ENCODE results near the gene DBN1. TPM values are rescaled to one million over a fixed set of nuclear protein-coding genes. Genes with fewer than 3 reads are reported as not detected.

The DBN1 gene
- total RNA-seq (2021; fragmentation: NEBNext Ultra II Directional; extraction: Animal tissue kit (Norgen Biotek cat#: 25700)) (325 and 333 TPM in 2 replicates), polyA plus RNA-seq (2011; rRNA removed) (168 and 250 TPM in 2 replicates), polyA minus RNA-seq (2011; rRNA and poly(A)+ RNA removed) (120 and 154 TPM in 2 replicates)
- polyA plus RNA-seq (2011; cell fraction: cytosol; rRNA removed) = 212 TPM
- 1,074 TPM for polyA plus RNA-seq (2011; cell fraction: nucleus; rRNA removed)
- polyA plus RNA-seq (2012, experiment 1 of 2) = 188 to 314 TPM (median 284 TPM) in 4 replicates
- 241 TPM for polyA plus RNA-seq (2012, experiment 2 of 2)
- 332 TPM for polyA plus RNA-seq (2013, experiment 1 of 2)
- polyA plus RNA-seq (2013, experiment 2 of 2) = 350 TPM
- polyA minus RNA-seq (2011; cell fraction: cytosol; rRNA and poly(A)+ RNA removed) = 133 TPM
- 288 TPM for polyA minus RNA-seq (2011; cell fraction: nucleus; rRNA and poly(A)+ RNA removed)
- long read RNA-seq, experiment 1, partial matches to known transcripts = 192 of 218 reads
- long read RNA-seq, experiment 1, other reads (novel, unspliced or antisense) = 26 of 218 reads
- long read RNA-seq, experiment 2, partial matches to known transcripts = 0 of 4 reads
- long read RNA-seq, experiment 2, other reads (novel, unspliced or antisense) = 1 of 4 reads

DNA sequence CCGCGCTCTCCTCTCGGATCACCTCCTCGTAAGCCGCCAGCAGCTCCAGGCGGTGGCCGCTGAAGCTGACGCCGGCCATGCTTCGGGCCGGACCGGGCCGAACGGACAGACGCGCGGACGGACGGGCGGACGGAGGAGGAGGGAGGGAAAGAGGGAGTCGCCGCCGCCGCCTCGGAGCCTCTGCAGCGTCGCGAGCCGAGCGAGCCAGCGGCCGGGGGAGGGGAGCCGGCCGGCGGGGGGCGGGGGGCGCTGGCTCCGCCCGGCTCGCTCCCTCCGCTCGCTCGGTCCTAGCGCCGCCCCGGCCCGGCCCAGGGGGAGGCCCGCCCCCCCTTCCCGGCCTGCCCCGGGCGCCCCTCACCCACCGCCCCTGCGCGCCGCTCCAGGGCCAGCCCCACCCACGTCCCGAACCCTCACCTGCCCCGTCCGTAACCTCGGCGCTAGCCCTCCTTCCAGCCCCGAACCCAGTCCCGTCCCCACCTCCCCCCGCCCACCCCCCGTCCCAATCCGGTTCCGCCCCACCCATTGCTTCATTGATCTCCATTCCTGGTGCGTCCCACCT is at the start of gene DBN1:
DBN1 (minus strand) TSS at position 192 of the 559 bp plus-strand sequence; CDS start at position 79, 113 bp downstream.
- H3K14ac ChIP-seq (ENCODE audit: insufficient read length) = no peak within 1 kb of the TSS
- peaks cover 3% of the 10 kb centered on the region for H3K23me2 ChIP-seq (ENCODE audit: low read depth, low read length)
- H2BK20ac ChIP-seq (ENCODE audit: low read length) = peak within 1 kb of the TSS; percentile 90
- H3K79me1 ChIP-seq (ENCODE audit: low read depth, low read length) = peaks cover 21% of the 10 kb centered on the region
- POLR2A ChIA-PET (ENCODE audit: partially characterized antibody) = interaction anchor here (3.0 to 67.5 kb wide), 3 partner anchors 4 to 43 kb away, joined by 13 to 3349 read pairs (median 3349); partner anchors contain the start of genes DBN1, DDX41, DOK3 and PDLIM7
- peak within 1 kb of the TSS; percentile 97; the same call in 1 of the 2 replicates for H2BK5ac ChIP-seq (ENCODE audit: low read depth, low read length)
- H3K79me2 ChIP-seq (ENCODE audit: control insufficient read depth in 1 of 2, insufficient read depth in 2 of 2, low read length in 2 of 2) = peaks cover 14 to 42% of the 10 kb centered on the region in 2 experiments
- peak within 1 kb of the TSS; percentile 98 for H3K4ac ChIP-seq (replicated peaks; ENCODE audit: insufficient read length, low read depth, low read length)
- CTCF ChIA-PET (ENCODE audit: partially characterized antibody) = interaction anchor here (1.2 to 10.4 kb wide), 7 partner anchors 14 to 34 kb away, joined by 4 to 162 read pairs (median 35); partner anchors contain the start of gene PDLIM7
- H3K9me3 ChIP-seq (ENCODE audit: insufficient read depth in 2 of 2, low read depth in 1 of 2, low read length in 1 of 2) = no peaks in the 10 kb centered on the region
- no peak within 1 kb of the TSS for H2BK120ac ChIP-seq (replicated peaks; ENCODE audit: low read depth, low read length)
- peaks cover 26 to 27% of the 10 kb centered on the region in 2 experiments for H4K20me1 ChIP-seq (replicated peaks in 1 of 2; ENCODE audit: control insufficient read depth in 1 of 2, insufficient read depth in 2 of 2, low read length in 2 of 2)
- DNase-seq (ENCODE audit: low read depth in 1 of 2, low spot score in 2 of 2) (peak in 1 of 2 experiments; percentile 74), FAIRE-seq (no peak)
- peak within 1 kb of the TSS; percentile 97 for H4K5ac ChIP-seq (ENCODE audit: insufficient read length, low read depth, low read length)
- peak within 1 kb of the TSS; percentile 96 for H4K91ac ChIP-seq (replicated peaks; ENCODE audit: insufficient read length, low read length)
- H3K36me3 ChIP-seq (ENCODE audit: control insufficient read depth in 2 of 4, insufficient read depth in 4 of 4, low read length in 3 of 4) = peaks cover 5 to 26% (median 9%) of the 10 kb centered on the region in 4 experiments; a peak in 6 of 8 replicates
- H3K4me1 ChIP-seq (replicated peaks in 1 of 4; ENCODE audit: control insufficient read depth in 3 of 4, insufficient read depth in 4 of 4, low read length in 3 of 4) = peaks cover 11 to 46% (median 39%) of the 10 kb centered on the region in 4 experiments
- peak within 1 kb of the TSS; percentile 78 to 96 (median 88) for H3K4me3 ChIP-seq (ENCODE audit: extremely low read depth in 1 of 4, insufficient read depth in 2 of 4, low read depth in 3 of 4, low read length in 4 of 4)
- no peak within 1 kb of the TSS for H2AFZ ChIP-seq (ENCODE audit: low read length)
- no peaks in the 10 kb centered on the region for H3K27me3 ChIP-seq (replicated peaks in 1 of 4; ENCODE audit: control insufficient read depth in 3 of 4, extremely low read depth in 1 of 4, insufficient read depth in 3 of 4, low read length in 3 of 4)
- H3K23ac ChIP-seq (ENCODE audit: insufficient read length) = no peak within 1 kb of the TSS
- peak within 1 kb of the TSS; percentile 76 to 78 for H3K4me2 ChIP-seq (ENCODE audit: insufficient read depth in 1 of 2, low read depth in 2 of 2, low read length in 2 of 2)
- H3K27ac ChIP-seq (ENCODE audit: low read depth, low read length) = peak within 1 kb of the TSS; percentile 90
- peak within 1 kb of the TSS; percentile 89 to 100 (median 92) for H3K9ac ChIP-seq (replicated peaks in 1 of 4; ENCODE audit: extremely low read depth in 1 of 4, low read depth in 3 of 4, low read length in 3 of 4)
- H2BK15ac ChIP-seq (ENCODE audit: low read length) = peak within 1 kb of the TSS; percentile 99
- peak within 1 kb of the TSS; percentile 88; the same call in 1 of the 2 replicates for H2AK5ac ChIP-seq (ENCODE audit: low read depth, low read length)
- H3K56ac ChIP-seq (replicated peaks; ENCODE audit: insufficient read length, low read depth, low read length) = peak within 1 kb of the TSS; percentile 95
- peak within 1 kb of the TSS; percentile 98; the same call in 1 of the 2 replicates for H4K8ac ChIP-seq (ENCODE audit: extremely low read depth, insufficient read depth, low read length)
- peak within 1 kb of the TSS; percentile 98 for H3K18ac ChIP-seq (ENCODE audit: extremely low read depth, low read length)
- H2BK12ac ChIP-seq (ENCODE audit: low read depth, low read length) = peak within 1 kb of the TSS; percentile 94; the same call in 1 of the 2 replicates
- TF ChIP-seq BACH1 (IDR thresholded peaks at IDR 0.05; ENCODE audit: low read length) (no peak), BCL11A (IDR thresholded peaks at IDR 0.05; ENCODE audit: low read depth in 2 of 2, low read length in 2 of 2) (no peak), CREB1 (IDR thresholded peaks at IDR 0.05) (no peak), FOSL1 (IDR thresholded peaks at IDR 0.05; ENCODE audit: insufficient read depth, low read depth, low read length) (peak; percentile 87), PHF8 (conservative IDR thresholded peaks at IDR 0.05; ENCODE audit: low read depth, low read length) (peak; percentile 66; the same call in 1 of the 2 replicates), KDM4A (IDR thresholded peaks at IDR 0.05; ENCODE audit: low read depth, low read length, severe bottlenecking) (peak; percentile 2), POLR2AphosphoS5 (IDR thresholded peaks at IDR 0.05; ENCODE audit: low read depth, low read length) (peak; percentile 83; the same call in 1 of the 2 replicates), TAF1 (IDR thresholded peaks at IDR 0.05; ENCODE audit: low read depth, low read length) (peak; percentile 79), TAF7 (optimal IDR thresholded peaks at IDR 0.05; ENCODE audit: borderline replicate concordance, low read depth, low read length) (peak; percentile 85)
- WGBS, 2 experiments (ENCODE audit: extremely low coverage in 1 of 2, insufficient coverage in 1 of 2, insufficient read length in 1 of 2, insufficient replicate concordance in 2 of 2, low coverage in 1 of 2, low lambda C conversion rate in 2 of 2, missing lambda C conversion rate in 1 of 2) = 17% methylated on average over 1 of the region's 69 CpGs; no CpG with 5 or more reads in 1 of the 2 experiments
